Skeletal muscle satellite cell (primary cell): Measurements from ENCODE around the gene APOL1.
"Not testable (repeated sequence)": the region's sequence is repeated elsewhere in the genome, so short reads cannot be mapped to it uniquely, and the experiment has no call there.

Experiments
- H3K27me3 ChIP-seq: 2 replicates; pipeline ENCODE4 v1.7.0; 2013; ENCODE audit warnings: low read length; ENCODE audit not compliant: control insufficient read depth, insufficient read depth
- H3K36me3 ChIP-seq: 2 replicates; pipeline ENCODE4 v1.7.0; 2013; ENCODE audit warnings: mild to moderate bottlenecking, control low read depth, low read length; ENCODE audit not compliant: insufficient read depth
- H3K4me1 ChIP-seq: 2 replicates; pipeline ENCODE4 v1.7.0; 2013; ENCODE audit warnings: low read length; ENCODE audit not compliant: control insufficient read depth, insufficient read depth
- H3K4me2 ChIP-seq: 2 replicates; pipeline ENCODE4 v1.7.0; 2013; ENCODE audit warnings: mild to moderate bottlenecking, low read length
- H3K4me3 ChIP-seq: 2 replicates; pipeline ENCODE4 v1.7.0; 2013; ENCODE audit warnings: low read length
- H3K9ac ChIP-seq: 2 replicates; pipeline ENCODE4 v1.7.0; 2013; ENCODE audit warnings: mild to moderate bottlenecking, low read depth, low read length, moderate library complexity
- H3K9me3 ChIP-seq: replicated peaks from 2 replicates; pipeline ENCODE4 v1.7.0; 2013; ENCODE audit warnings: mild to moderate bottlenecking, control low read depth, low read length

APOL1 gene

DNA sequence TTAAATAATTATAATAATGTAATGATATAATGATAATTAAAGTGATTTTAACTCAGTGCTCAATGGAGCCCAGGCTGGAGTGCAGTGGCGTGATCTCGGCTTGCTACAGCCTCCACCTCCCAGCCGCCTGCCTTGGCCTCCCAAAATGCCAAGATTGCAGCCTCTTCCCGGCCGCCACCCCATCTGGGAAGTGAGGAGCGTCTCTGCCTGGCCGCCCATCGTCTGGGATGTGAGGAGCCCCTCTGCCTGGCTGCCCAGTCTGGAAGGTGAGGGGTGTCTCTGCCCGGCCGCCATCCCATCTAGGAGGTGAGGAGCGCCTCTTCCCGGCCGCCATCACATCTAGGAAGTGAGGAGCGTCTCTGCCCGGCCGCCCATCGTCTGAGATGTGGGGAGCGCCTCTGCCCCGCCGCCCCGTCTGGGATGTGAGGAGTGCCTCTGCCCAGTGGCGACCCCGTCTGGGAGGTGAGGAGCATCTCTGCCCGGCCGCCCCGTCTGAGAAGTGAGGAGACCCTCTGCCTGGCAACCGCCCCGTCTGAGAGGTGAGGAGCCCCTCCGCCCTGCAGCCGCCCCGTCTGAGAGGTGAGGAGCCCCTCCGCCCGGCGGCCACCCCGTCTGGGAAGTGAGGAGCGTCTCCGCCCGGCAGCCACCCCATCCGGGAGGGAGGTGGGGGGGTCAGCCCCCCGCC, 37.6 kb downstream of the APOL1 start:
- not testable (repeated sequence) for H3K9me3 ChIP-seq, H3K4me3 ChIP-seq, H3K4me2 ChIP-seq, H3K27me3 ChIP-seq, H3K9ac ChIP-seq
- peaks cover 83% of the 10 kb centered on the region for H3K36me3 ChIP-seq
- peaks cover 12% of the 10 kb centered on the region for H3K4me1 ChIP-seq

DNA sequence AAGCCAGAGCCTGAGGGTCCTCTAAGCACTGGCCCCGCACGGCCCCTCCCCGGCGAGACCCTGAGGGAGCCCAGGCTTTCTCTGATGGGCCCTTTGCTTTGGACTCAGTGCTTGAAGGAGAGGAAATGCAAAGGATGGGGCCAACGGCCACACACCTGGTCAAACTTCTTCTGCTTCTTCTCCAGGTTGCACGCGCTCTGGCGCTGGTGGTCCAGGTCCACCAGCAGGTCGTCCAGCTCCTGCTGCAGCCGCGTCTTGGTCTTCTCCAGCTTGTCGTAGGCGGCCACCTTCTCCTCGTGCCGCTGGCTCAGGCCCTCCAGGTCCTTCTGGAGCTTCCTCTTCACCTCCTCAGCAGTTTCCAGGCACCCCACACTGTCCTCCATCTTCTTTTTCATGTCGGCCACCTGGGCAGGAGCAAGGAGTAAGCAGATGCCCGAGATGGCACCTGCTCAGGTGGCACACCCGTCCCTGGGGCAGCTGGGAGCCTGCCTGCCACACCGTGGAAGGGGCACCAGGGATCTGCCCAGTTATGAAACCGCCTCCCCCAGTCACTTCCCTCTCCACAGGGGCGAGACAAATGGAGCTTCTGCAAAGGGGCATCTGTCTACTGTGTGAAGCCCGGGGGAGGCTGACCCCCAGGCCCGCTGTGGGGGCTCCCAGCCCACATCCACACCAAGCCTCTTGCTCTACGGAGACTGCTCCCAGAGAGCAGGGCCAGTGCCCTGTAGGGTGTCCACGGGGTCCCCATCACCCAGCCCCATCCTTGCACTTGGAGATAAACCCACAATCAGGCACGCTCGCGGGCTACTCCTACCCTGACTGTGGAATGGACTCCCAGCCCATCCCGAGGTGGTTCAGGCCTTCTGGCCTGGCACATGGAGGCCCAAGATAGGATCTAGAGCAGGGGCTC, 39.2 kb downstream of the APOL1 start:
- no peak overlapping the region for H3K9ac ChIP-seq
- no peaks in the 10 kb centered on the region for H3K4me1 ChIP-seq
- H3K4me2 ChIP-seq, result no peak overlapping the region
- no peak overlapping the region for H3K4me3 ChIP-seq
- no peaks in the 10 kb centered on the region for H3K27me3 ChIP-seq
- peaks cover 84% of the 10 kb centered on the region for H3K36me3 ChIP-seq
- H3K9me3 ChIP-seq, result no peaks in the 10 kb centered on the region

DNA sequence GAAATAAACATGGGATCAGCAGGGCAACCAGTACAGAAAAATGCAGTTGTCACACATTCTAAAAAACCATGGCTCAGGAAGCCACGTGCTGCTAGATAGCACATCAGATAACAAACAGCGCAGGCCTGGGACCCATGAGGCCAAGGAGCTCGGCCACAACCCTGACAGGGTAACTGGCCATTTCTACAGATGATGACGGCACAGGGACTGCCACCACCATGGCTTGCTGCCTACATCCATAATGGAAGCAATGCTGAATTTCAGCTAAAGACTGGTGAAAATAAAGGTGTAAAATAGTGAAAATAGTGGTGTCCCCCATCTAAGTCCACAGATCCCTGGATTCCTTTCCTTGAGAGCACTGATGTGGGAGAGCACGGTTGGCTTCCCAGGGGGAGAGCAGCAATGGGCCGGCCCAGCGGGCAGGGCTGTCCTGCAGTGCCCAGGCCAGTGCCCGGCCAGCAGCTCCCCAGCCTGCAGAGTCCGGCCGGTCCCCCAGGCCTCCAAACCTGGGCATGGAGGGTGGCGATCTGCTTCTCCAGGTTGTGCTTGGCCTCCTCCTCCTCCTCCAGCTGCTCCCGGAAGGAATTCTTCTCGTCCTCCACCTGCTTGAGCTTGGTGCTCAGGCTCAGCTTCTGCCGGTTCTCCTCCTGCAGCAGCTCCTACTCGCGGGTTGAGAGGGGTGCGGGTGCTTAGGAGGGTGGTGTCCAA, 40.0 kb downstream of the APOL1 start:
- no peak overlapping the region for H3K9ac ChIP-seq
- peaks cover 86% of the 10 kb centered on the region for H3K36me3 ChIP-seq
- H3K27me3 ChIP-seq, result no peaks in the 10 kb centered on the region
- no peaks in the 10 kb centered on the region for H3K9me3 ChIP-seq
- no peak overlapping the region for H3K4me3 ChIP-seq
- no peaks in the 10 kb centered on the region for H3K4me1 ChIP-seq
- H3K4me2 ChIP-seq, result no peak overlapping the region

- H3K4me3 ChIP-seq, result no peak overlapping the region
- H3K9me3 ChIP-seq, result no peaks in the 10 kb centered on the region
- H3K9ac ChIP-seq, result no peak overlapping the region
- H3K36me3 ChIP-seq, result peaks cover 86% of the 10 kb centered on the region
- no peaks in the 10 kb centered on the region for H3K27me3 ChIP-seq
- no peak overlapping the region for H3K4me2 ChIP-seq
- H3K4me1 ChIP-seq, result no peaks in the 10 kb centered on the region
Observed at GRCh38 chr22:36293606-36294292, 40.8 kb downstream of the APOL1 start.

DNA sequence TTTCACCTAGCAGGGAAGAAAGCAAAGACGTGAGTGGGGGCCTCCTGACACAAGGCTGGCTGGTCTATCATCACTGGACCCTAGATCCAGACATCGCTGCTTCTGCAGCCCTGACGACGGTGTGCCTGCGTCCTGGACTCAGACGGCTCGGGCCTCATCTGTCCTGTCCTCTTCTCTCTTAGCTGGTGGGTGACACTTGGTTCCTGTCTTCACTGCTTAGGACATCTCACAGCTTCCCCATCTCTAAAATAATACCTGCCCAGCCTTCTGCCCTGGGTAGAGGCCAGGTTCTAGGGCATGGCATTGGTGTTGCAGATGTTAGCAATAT, 41.3 kb downstream of the APOL1 start:
- H3K27me3 ChIP-seq, result no peaks in the 10 kb centered on the region
- peaks cover 86% of the 10 kb centered on the region for H3K36me3 ChIP-seq
- no peak overlapping the region for H3K4me3 ChIP-seq
- H3K4me2 ChIP-seq, result no peak overlapping the region
- no peaks in the 10 kb centered on the region for H3K9me3 ChIP-seq
- H3K9ac ChIP-seq, result no peak overlapping the region
- H3K4me1 ChIP-seq, result no peaks in the 10 kb centered on the region

DNA sequence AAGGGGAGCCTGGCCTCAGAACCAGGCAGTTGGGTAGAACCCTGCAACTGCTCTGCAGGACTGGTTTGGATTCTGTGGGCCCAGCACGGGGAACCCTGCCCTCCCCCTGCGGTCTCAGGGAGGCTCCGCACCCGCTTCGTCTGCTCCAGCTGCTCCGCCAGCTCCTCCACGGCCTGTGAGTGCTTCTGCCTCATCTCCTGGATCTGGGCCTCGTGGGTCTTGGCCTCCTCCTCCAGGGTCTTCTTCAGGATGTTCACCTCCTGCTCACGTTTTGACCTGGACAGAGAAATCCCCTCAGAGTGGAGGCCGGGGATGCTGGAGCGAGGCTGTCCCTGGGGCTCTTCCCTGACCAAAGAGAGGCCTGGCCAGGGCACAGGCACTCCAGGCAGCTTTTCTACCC, 41.9 kb downstream of the APOL1 start:
- H3K4me2 ChIP-seq, result no peak overlapping the region
- H3K27me3 ChIP-seq, result no peaks in the 10 kb centered on the region
- no peaks in the 10 kb centered on the region for H3K4me1 ChIP-seq
- H3K4me3 ChIP-seq, result no peak overlapping the region
- H3K9me3 ChIP-seq, result no peaks in the 10 kb centered on the region
- H3K9ac ChIP-seq, result no peak overlapping the region
- peaks cover 86% of the 10 kb centered on the region for H3K36me3 ChIP-seq

DNA sequence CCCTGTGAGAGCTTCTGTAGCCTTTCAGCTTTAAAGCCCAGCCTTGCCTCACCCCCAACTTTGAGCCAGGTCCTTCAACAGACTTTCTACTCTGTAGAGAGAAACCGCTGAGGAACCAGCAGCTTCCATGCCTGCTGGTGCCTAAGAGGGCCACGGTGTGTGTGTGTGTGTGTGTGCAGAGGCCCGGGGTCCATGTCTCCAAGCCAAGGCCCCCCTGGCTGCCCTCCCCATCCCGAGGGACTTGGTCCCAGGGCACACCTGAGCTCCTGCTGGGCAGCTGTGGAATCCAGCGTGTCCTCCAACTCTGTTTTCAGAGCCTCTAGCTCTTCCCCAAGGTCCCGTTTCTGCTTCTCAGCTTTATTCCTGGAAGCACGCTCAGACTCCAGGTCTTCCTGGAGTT, 42.3 kb downstream of the APOL1 start:
- no peak overlapping the region for H3K4me3 ChIP-seq
- H3K9me3 ChIP-seq, result no peaks in the 10 kb centered on the region
- H3K36me3 ChIP-seq, result peaks cover 88% of the 10 kb centered on the region

GRCh38 chr22:36296690-36297089, 43.8 kb downstream of the APOL1 start:
- Histone ChIP-seq H3K4me1 (no peaks in the 10 kb centered on the region), H3K27me3 (no peaks in the 10 kb centered on the region), H3K4me2 (no peak overlapping the region), H3K4me3 (no peak overlapping the region), H3K36me3 (peaks cover 100% of the 10 kb centered on the region), H3K9me3 (no peaks in the 10 kb centered on the region), H3K9ac (no peak overlapping the region)

More for the DNA sequence above, 42.3 kb downstream of the APOL1 start:
- no peaks in the 10 kb centered on the region for H3K4me1 ChIP-seq
- H3K4me2 ChIP-seq, result no peak overlapping the region
- H3K27me3 ChIP-seq, result no peaks in the 10 kb centered on the region
- H3K9ac ChIP-seq, result no peak overlapping the region

- Histone ChIP-seq H3K4me3 (no peak overlapping the region), H3K4me2 (no peak overlapping the region), H3K9me3 (no peaks in the 10 kb centered on the region), H3K36me3 (peaks cover 100% of the 10 kb centered on the region), H3K4me1 (no peaks in the 10 kb centered on the region), H3K27me3 (no peaks in the 10 kb centered on the region), H3K9ac (no peak overlapping the region)
Observed at GRCh38 chr22:36297568-36297967, 44.6 kb downstream of the APOL1 start.

DNA sequence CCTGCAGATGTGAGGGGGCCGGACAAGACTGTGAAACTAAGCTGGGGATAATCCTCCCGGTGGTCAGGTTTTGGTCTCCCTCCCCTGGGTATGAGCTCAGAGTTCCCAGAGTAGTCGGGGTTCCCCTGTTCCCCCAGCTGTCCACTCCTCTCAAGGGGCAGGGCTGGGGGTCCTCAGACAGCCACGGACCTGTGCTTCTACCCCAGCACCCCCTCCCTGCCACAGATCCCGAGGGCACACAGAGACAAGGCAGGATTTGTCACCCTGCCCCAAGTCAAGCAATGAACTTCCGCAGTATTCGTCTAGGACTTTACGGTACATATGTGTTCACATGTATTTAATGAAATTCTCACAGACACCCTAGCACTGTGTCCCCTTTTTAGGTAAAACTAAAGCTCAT, 45.2 kb downstream of the APOL1 start:
- no peak overlapping the region for H3K4me3 ChIP-seq
- no peak overlapping the region for H3K9ac ChIP-seq
- H3K4me1 ChIP-seq, result no peaks in the 10 kb centered on the region
- H3K36me3 ChIP-seq, result peaks cover 100% of the 10 kb centered on the region
- H3K9me3 ChIP-seq, result no peaks in the 10 kb centered on the region
- no peak overlapping the region for H3K4me2 ChIP-seq
- no peaks in the 10 kb centered on the region for H3K27me3 ChIP-seq

GRCh38 chr22:36298601-36299000, 45.7 kb downstream of the APOL1 start:
- Histone ChIP-seq H3K27me3 (no peaks in the 10 kb centered on the region), H3K9ac (no peak overlapping the region), H3K4me1 (no peaks in the 10 kb centered on the region), H3K36me3 (peaks cover 98% of the 10 kb centered on the region), H3K9me3 (no peaks in the 10 kb centered on the region), H3K4me2 (no peak overlapping the region), H3K4me3 (no peak overlapping the region)
